SKM-1 treated with dmso at 0.1 percent for 144 hours (cell line): ENCODE results near the gene CCDC172.

ENCODE experiments used
- DNase-seq: peaks from one replicate; lab custom pipeline; 2025; ENCODE audit not compliant: unreplicated experiment; lab: John Stamatoyannopoulos, UW

CCDC172 gene

DNA sequence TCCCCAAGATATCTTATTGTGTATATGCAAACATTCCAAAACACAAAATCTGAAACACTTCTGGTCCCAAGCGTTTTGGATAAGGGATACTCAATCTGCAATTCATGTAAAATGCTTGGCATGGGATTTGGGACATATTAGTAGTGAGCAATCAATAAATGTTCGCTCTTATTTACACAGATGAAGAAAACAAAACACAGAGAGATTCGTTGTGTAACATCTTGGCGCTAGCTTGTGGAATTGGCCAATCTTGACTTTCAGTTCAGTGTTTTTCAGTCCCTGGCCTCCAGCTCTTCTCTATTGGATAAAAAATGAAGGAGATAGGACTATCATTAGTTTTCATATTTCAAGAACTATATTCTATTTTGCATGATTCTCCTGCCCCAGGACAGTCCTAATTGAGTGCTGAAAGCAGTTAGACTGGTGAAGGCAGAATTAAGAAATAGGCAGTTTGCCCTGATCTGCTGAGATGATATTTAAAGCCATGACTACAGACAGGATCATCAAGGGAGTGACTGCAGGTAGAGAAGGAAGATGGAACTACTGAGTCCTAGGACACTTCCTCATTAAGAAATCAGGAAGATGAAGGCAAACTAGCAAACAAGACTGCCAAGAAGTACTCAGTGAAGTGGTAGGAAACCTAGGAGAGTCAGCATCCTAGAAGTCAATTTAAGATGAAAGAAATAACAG lies 105.2 kb downstream of the CCDC172 start:
- DNase-seq, result no peak
